SK-N-MC (cell line): Measurements from ENCODE around the gene SHROOM4.

ENCODE experiments used
- DNase-seq: peaks from one replicate; pipeline ENCODE4 v3.0.0-alpha.2; 2011; ENCODE audit warnings: low read depth, low spot score
- H3K27ac ChIP-seq: fragments of 200-600 bp; sonication (generic); 2 replicates; pipeline ENCODE4 v1.5.1; 2016; ENCODE audit warnings: mixed run types
- H3K36me3 ChIP-seq: fragments of 200-600 bp; sonication (generic); 2 replicates; pipeline ENCODE4 v1.6.1; 2017; ENCODE audit warnings: antibody characterized with exemption, low read length, mixed read lengths; ENCODE audit not compliant: insufficient read depth
- H3K4me3 ChIP-seq: fragments of 200-600 bp; sonication (generic); 2 replicates; pipeline ENCODE4 v1.5.1; 2016
- H3K9ac ChIP-seq: fragments of 200-600 bp; sonication (generic); 2 replicates; pipeline ENCODE4 v1.8.0; 2017; ENCODE audit warnings: mixed run types, mixed read lengths; ENCODE audit not compliant: insufficient read length
- H3K9me3 ChIP-seq: fragments of 200-600 bp; sonication (generic); 2 replicates; pipeline ENCODE4 v1.6.1; 2017; ENCODE audit warnings: low read depth, mild to moderate bottlenecking, antibody characterized with exemption, low read length, moderate library complexity, mixed read lengths
- EZH2 ChIP-seq: fragments of 200-600 bp; sonication (generic); IDR thresholded peaks from one replicate; pipeline ENCODE4 v1.6.1; 2017; ENCODE audit warnings: antibody characterized with exemption
- FOXP2 ChIP-seq: optimal IDR thresholded peaks from 2 replicates; pipeline ENCODE3; 2011; ENCODE audit warnings: mild to moderate bottlenecking, moderate library complexity; ENCODE audit not compliant: insufficient read depth; ENCODE audit errors: extremely low read length, control extremely low read depth
- POLR2AphosphoS5 ChIP-seq: IDR thresholded peaks from 2 replicates; pipeline ENCODE4 v1.6.1; 2012; ENCODE audit warnings: mild to moderate bottlenecking, low read depth, low read length, borderline replicate concordance

SHROOM4 gene

GRCh38 chrX:50838820-50839600 lies 25.0 kb upstream of the SHROOM4 start:
- Histone ChIP-seq H3K27ac (no peak overlapping the region), H3K9ac (no peak overlapping the region), H3K9me3 (no peaks in the 10 kb centered on the region), H3K4me3 (no peak overlapping the region), H3K36me3 (no peaks in the 10 kb centered on the region)
- no peak for DNase-seq
- TF ChIP-seq POLR2AphosphoS5 (no peak), EZH2 (no peak), FOXP2 (no peak)

DNA sequence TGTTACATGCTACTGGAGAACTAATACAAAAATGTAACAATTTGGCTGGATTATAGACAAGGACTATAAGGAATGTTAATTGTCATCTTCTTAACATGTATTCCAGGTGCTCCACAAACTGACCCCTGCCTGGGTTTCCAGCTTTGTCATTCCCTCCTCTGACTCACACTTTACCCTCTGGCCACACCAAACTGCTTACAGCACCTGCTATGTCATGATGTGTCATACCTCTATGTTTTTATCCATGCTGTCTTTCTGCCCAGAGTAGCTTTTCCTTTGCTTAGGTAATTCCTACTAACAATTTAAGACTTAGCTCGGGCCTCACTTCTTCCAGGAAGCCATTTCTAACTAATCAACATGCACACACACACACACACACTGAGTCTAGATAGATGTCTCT lies 14.0 kb upstream of the SHROOM4 start:
- Histone ChIP-seq H3K9ac (no peak overlapping the region), H3K27ac (no peak overlapping the region), H3K4me3 (no peak overlapping the region), H3K36me3 (no peaks in the 10 kb centered on the region), H3K9me3 (no peaks in the 10 kb centered on the region)
- TF ChIP-seq FOXP2 (no peak), POLR2AphosphoS5 (no peak), EZH2 (no peak)
- DNase-seq, result no peak

- no peak for DNase-seq
- H3K9me3 ChIP-seq, result no peaks in the 10 kb centered on the region
- TF ChIP-seq EZH2 (no peak), POLR2AphosphoS5 (no peak), FOXP2 (no peak)
- H3K27ac ChIP-seq, result no peak overlapping the region
- no peaks in the 10 kb centered on the region for H3K36me3 ChIP-seq
- no peak overlapping the region for H3K9ac ChIP-seq
- H3K4me3 ChIP-seq, result no peak overlapping the region
Observed at GRCh38 chrX:50825825-50826224, 11.8 kb upstream of the SHROOM4 start.

- DNase-seq, result no peak
- H3K9me3 ChIP-seq, result no peaks in the 10 kb centered on the region
- no peak overlapping the region for H3K27ac ChIP-seq
- no peak for TF ChIP-seq FOXP2
- TF ChIP-seq POLR2AphosphoS5, result no peak
- TF ChIP-seq EZH2, result no peak
- no peaks in the 10 kb centered on the region for H3K36me3 ChIP-seq
- no peak overlapping the region for H3K9ac ChIP-seq
- no peak overlapping the region for H3K4me3 ChIP-seq
Observed at GRCh38 chrX:50818986-50819385, 5.0 kb upstream of the SHROOM4 start.

DNA sequence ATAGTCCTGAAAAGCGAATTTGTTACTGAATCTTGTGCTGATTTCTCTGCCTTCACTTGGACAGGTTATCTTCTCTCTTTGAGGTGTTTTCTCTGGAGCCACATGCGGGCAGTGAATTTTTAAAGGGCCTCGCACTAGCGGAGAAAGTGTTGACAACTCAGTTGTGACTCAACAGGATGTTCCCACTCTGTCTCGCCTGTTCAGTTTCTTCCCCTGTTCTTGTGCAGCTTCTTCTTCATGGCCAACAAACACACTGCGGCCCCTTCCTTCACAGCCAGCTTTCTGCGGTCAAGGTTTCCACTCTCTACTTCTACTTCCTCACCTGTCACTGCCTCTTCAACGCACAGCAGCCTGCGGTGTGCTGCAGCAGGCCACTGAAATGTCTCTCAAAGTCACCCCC lies 1.1 kb upstream of the SHROOM4 start:
- no peak for DNase-seq
- TF ChIP-seq FOXP2 (no peak), POLR2AphosphoS5 (no peak), EZH2 (no peak)

GRCh38 chrX:50814701-50815100 lies 707 bp upstream of the SHROOM4 start:
- TF ChIP-seq EZH2, result no peak
- TF ChIP-seq POLR2AphosphoS5, result no peak
- no peak for TF ChIP-seq FOXP2
- Histone ChIP-seq H3K9me3 (no peaks in the 10 kb centered on the region), H3K36me3 (no peaks in the 10 kb centered on the region), H3K4me3 (no peak overlapping the region), H3K27ac (no peak overlapping the region), H3K9ac (no peak overlapping the region)
- no peak for DNase-seq

More for the DNA sequence above, 1.1 kb upstream of the SHROOM4 start:
- H3K9me3 ChIP-seq, result no peaks in the 10 kb centered on the region
- no peaks in the 10 kb centered on the region for H3K36me3 ChIP-seq
- H3K9ac ChIP-seq, result no peak overlapping the region
- no peak overlapping the region for H3K27ac ChIP-seq
- no peak overlapping the region for H3K4me3 ChIP-seq

DNA sequence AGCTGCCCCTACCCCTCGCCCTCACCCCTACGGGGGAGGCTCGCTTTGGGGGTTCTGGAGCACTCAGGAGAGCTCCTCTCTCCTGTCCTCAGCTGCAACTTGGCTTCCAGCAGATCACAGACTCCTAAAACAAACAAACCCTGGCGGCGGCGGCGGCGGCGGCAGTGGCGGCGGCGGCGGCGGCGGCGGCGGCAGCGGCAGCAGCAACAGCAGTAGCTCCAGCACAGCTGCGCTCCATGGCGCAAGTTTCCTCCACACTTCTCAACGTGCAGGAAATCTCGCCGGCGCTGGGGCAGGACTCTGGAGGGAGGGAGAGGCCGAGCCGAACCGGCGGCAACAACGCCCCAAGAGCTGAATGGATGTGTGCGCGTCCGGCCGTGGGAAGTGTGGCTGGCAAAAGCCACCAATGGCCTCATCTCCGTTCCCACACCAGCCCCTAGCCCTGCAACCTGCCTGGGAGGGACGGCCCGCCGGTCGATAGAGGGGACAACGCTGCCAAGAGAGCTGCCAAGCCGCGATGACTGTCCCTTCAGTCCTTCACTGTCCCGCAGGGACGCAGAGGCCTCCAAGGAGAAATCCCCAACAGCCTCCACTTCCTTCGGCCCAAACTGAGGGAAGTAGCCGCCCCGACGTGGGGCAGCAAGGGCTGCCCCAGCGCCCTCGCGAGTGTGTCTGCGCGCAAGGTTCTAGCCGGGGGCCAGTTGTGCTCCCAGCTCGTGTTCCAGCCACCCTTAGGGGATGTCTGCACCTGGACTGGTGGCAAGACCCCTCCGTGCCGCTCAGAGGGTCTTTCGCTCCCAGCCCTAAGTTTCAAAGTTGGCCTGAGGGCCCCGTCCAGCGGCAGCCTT lies 775 bp downstream of the SHROOM4 start:
- H3K36me3 ChIP-seq, result no peaks in the 10 kb centered on the region
- no peak for DNase-seq
- peak overlapping the region; percentile 29 for H3K9ac ChIP-seq
- H3K4me3 ChIP-seq, result peak overlapping the region; percentile 78
- TF ChIP-seq EZH2 (no peak), POLR2AphosphoS5 (no peak), FOXP2 (no peak)
- no peaks in the 10 kb centered on the region for H3K9me3 ChIP-seq
- H3K27ac ChIP-seq, result no peak overlapping the region

DNA sequence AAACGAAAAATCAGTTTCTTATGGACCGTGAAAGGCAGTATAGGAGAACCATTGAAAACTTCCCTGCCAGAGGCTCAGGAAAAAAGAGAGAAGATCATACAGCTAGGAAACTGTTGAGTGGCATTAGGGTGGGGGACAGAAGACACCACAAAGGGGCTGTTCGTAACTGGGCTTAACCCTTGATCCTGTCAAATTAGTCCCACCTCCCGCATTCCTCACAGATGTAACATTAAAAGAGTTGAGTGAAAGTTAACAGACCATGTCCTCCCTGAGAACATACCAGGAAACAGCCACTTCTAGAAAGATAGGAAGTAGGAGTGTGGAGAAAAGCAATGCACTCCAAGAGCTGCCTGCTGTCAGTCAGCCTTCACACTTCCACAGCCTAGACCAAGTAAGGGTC lies 8.7 kb downstream of the SHROOM4 start:
- TF ChIP-seq FOXP2 (no peak), POLR2AphosphoS5 (no peak), EZH2 (no peak)
- no peaks in the 10 kb centered on the region for H3K36me3 ChIP-seq
- no peak overlapping the region for H3K27ac ChIP-seq
- no peak overlapping the region for H3K9ac ChIP-seq
- H3K9me3 ChIP-seq, result no peaks in the 10 kb centered on the region
- DNase-seq, result no peak
- no peak overlapping the region for H3K4me3 ChIP-seq
